ENCODE data around the gene HDAC9. TPM values are rescaled to one million over a fixed set of nuclear protein-coding genes. Genes with fewer than 3 reads are reported as not detected.

HDAC9 gene
- total RNA-seq, 1 experiment from 2014 or later: 17.1 TPM

DNA sequence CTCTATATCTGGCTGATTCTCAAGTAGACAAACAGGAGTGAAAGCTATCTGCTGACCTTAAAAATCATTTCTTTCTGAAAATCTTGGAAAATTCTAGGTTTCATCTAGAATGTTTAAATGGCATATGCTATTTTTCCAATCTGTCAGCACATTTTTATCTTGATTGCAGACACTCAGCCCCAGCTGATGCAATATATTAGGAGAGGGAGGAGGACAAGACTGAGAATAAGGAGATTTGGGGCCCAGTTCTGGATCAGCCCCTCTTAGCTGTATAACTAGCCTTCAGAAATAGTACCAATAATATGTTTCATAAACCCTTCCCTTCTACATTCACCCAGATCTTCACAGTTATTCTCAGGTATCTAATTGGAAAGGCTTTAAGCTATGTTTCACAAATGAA is 131.2 kb downstream of the HDAC9 start:
- TF ChIP-seq POLR2AphosphoS5 (IDR thresholded peaks at IDR 0.05; ENCODE audit: low read depth, low read length): no peak
- TF ChIP-seq REST (IDR thresholded peaks at IDR 0.05; ENCODE audit: insufficient read depth in 1 of 2, low read depth in 2 of 2, low read length in 1 of 2): no peak
- TF ChIP-seq SIN3A (IDR thresholded peaks at IDR 0.05; ENCODE audit: borderline replicate concordance, insufficient read depth, low read depth, low read length): no peak
- TF ChIP-seq, protein P1, sequence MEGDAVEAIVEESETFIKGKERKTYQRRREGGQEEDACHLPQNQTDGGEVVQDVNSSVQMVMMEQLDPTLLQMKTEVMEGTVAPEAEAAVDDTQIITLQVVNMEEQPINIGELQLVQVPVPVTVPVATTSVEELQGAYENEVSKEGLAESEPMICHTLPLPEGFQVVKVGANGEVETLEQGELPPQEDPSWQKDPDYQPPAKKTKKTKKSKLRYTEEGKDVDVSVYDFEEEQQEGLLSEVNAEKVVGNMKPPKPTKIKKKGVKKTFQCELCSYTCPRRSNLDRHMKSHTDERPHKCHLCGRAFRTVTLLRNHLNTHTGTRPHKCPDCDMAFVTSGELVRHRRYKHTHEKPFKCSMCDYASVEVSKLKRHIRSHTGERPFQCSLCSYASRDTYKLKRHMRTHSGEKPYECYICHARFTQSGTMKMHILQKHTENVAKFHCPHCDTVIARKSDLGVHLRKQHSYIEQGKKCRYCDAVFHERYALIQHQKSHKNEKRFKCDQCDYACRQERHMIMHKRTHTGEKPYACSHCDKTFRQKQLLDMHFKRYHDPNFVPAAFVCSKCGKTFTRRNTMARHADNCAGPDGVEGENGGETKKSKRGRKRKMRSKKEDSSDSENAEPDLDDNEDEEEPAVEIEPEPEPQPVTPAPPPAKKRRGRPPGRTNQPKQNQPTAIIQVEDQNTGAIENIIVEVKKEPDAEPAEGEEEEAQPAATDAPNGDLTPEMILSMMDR (IDR thresholded peaks at IDR 0.05): no peak
- TF ChIP-seq TCF7L2 (IDR thresholded peaks at IDR 0.05; ENCODE audit: low read depth, low read length): no peak
- Histone ChIP-seq H3K9me3 (ENCODE audit: control insufficient read depth, insufficient read depth, low read depth, low read length) (no peaks in the 10 kb centered on the region), H3K27ac (ENCODE audit: low read length) (no peak overlapping the region), H3K4me1 (ENCODE audit: control insufficient read depth, insufficient read depth, low read length) (no peaks in the 10 kb centered on the region), H3K27me3 (ENCODE audit: control insufficient read depth, insufficient read depth, low read length) (no peaks in the 10 kb centered on the region), H3K4me3 (ENCODE audit: low read depth in 2 of 2, low read length in 2 of 2) (no peak overlapping the region), H3K36me3 (ENCODE audit: control insufficient read depth, insufficient read depth, low read length) (no peaks in the 10 kb centered on the region)
- DNase-seq (ENCODE audit: low read depth, low spot score): no peak
- BruUV-seq (replicated peaks): no TSS peak
- intact Hi-C loops (cut with micrococcal nuclease; ENCODE audit: unreplicated experiment): no loop called here
- POLR2A ChIA-PET: no interaction called here
- no peak for ATAC-seq
- CTCF ChIA-PET: interaction anchor here (0.5 kb wide), 1 partner anchor 270 kb away, joined by 4 read pairs; no protein-coding TSS in a partner anchor
- in situ Hi-C loops (cut with HindIII; ENCODE audit: low pct_unique_long_range_greater_than_20kb, low sequenced_read_pairs): no loop called here

- Histone ChIP-seq H3K4me1 (ENCODE audit: control insufficient read depth, insufficient read depth, low read length) (no peaks in the 10 kb centered on the region), H3K9me3 (ENCODE audit: control insufficient read depth, insufficient read depth, low read depth, low read length) (no peaks in the 10 kb centered on the region), H3K36me3 (ENCODE audit: control insufficient read depth, insufficient read depth, low read length) (no peaks in the 10 kb centered on the region), H3K27me3 (ENCODE audit: control insufficient read depth, insufficient read depth, low read length) (no peaks in the 10 kb centered on the region), H3K27ac (ENCODE audit: low read length) (no peak overlapping the region), H3K4me3 (ENCODE audit: low read depth in 2 of 2, low read length in 2 of 2) (no peak overlapping the region)
- no peak for TF ChIP-seq SIN3A (IDR thresholded peaks at IDR 0.05; ENCODE audit: borderline replicate concordance, insufficient read depth, low read depth, low read length)
- no peak for TF ChIP-seq POLR2AphosphoS5 (IDR thresholded peaks at IDR 0.05; ENCODE audit: low read depth, low read length)
- TF ChIP-seq, protein P1 (IDR thresholded peaks at IDR 0.05): no peak
- no peak for TF ChIP-seq REST (IDR thresholded peaks at IDR 0.05; ENCODE audit: insufficient read depth in 1 of 2, low read depth in 2 of 2, low read length in 1 of 2)
- TF ChIP-seq TCF7L2 (IDR thresholded peaks at IDR 0.05; ENCODE audit: low read depth, low read length): no peak
- CTCF ChIA-PET: no interaction called here
- POLR2A ChIA-PET: no interaction called here
- intact Hi-C loops (cut with micrococcal nuclease; ENCODE audit: unreplicated experiment): no loop called here
- in situ Hi-C loops (cut with HindIII; ENCODE audit: low pct_unique_long_range_greater_than_20kb, low sequenced_read_pairs): no loop called here
- BruUV-seq (replicated peaks): no TSS peak
- DNase-seq (ENCODE audit: low read depth, low spot score) (no peak), ATAC-seq (no peak)
Measured at GRCh38 chr7:18637516-18637915, 142.0 kb downstream of the HDAC9 start.
